ENCODE results near the gene KCNJ16.

The KCNJ16 gene

GRCh38 chr17:70132505-70132904 lies 57.5 kb downstream of the KCNJ16 start:
- DNase-seq = no peak

GRCh38 chr17:70134042-70134441 lies 59.0 kb downstream of the KCNJ16 start:
- DNase-seq = no peak

- DNase-seq = no peak
Measured at GRCh38 chr17:70134777-70135176, 59.8 kb downstream of the KCNJ16 start.

- no peak for DNase-seq
Measured at GRCh38 chr17:70136131-70136530, 61.1 kb downstream of the KCNJ16 start.

- no peak for DNase-seq
Measured at GRCh38 chr17:70137451-70138230, 62.6 kb downstream of the KCNJ16 start.

GRCh38 chr17:70138291-70138865 lies 63.4 kb downstream of the KCNJ16 start:
- no peak for DNase-seq

- DNase-seq = no peak
Measured at GRCh38 chr17:70139449-70139993, 64.5 kb downstream of the KCNJ16 start.

GRCh38 chr17:70144260-70144846 lies 69.3 kb downstream of the KCNJ16 start:
- peak; percentile 59 for DNase-seq

- DNase-seq = no peak
Measured at GRCh38 chr17:70153210-70153609, 78.2 kb downstream of the KCNJ16 start.

GRCh38 chr17:70157151-70157550 lies 82.1 kb downstream of the KCNJ16 start:
- no peak for DNase-seq

- DNase-seq = no peak
Measured at GRCh38 chr17:70158180-70158579, 83.2 kb downstream of the KCNJ16 start.

- DNase-seq = no peak
Measured at GRCh38 chr17:70158591-70158990, 83.6 kb downstream of the KCNJ16 start.

- no peak for DNase-seq
Measured at GRCh38 chr17:70159980-70160379, 85.0 kb downstream of the KCNJ16 start.

GRCh38 chr17:70161519-70161918 lies 86.5 kb downstream of the KCNJ16 start:
- DNase-seq = no peak

GRCh38 chr17:70165383-70165782 lies 90.4 kb downstream of the KCNJ16 start:
- DNase-seq = no peak

GRCh38 chr17:70166615-70167014 lies 91.6 kb downstream of the KCNJ16 start:
- no peak for DNase-seq

- DNase-seq = peak; percentile 84
Measured at GRCh38 chr17:70168044-70168976, 93.3 kb downstream of the KCNJ16 start.

- DNase-seq = peak; percentile 93
Measured at GRCh38 chr17:70168977-70169708, 94.1 kb downstream of the KCNJ16 start, which contains the start of gene KCNJ2. KCNJ2 (plus strand) TSS chr17:70169532; CDS start chr17:70175040, 5,508 bp downstream.

- DNase-seq = peak; percentile 44
Measured at GRCh38 chr17:70169709-70170597, 94.9 kb downstream of the KCNJ16 start.

- peak; percentile 20 for DNase-seq
Measured at GRCh38 chr17:70171159-70171558, 96.1 kb downstream of the KCNJ16 start.

GRCh38 chr17:70172449-70172848 lies 97.4 kb downstream of the KCNJ16 start:
- no peak for DNase-seq

Measured in NCI-H69 (cell line).